Measurements from ENCODE around the gene TP73.

TP73 gene

DNA sequence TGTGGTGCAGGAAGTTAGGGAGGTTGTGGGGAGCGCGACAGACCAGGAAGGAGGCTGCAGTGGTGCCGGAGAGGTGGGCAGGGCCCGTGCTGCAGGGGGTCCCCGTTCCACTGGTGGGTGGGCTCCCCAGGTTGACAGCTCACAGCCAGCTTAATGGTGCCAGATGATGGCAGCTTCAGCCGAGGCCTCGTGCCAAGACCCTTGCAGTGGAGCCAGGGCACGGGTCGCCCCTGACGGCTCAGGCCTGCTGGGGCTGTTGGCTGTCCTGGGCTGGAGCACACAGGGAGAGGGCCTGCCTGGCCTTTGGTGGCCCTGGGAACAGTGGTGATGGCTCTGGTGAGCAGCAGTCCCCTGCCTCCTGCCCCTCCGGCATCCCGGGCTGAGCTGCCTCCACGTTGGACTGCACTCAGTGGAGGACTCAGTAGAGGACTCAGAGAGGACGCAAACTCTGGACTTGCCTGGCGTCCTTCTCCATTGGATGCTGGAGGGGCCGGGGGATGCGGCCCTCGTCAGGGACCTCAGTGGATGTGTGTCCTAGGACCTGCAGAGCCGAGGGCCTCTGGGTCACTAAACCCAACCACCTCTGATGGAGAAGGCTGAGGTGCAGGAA, 53.1 kb downstream of the TP73 start:
- DNase-seq, result no peak

DNA sequence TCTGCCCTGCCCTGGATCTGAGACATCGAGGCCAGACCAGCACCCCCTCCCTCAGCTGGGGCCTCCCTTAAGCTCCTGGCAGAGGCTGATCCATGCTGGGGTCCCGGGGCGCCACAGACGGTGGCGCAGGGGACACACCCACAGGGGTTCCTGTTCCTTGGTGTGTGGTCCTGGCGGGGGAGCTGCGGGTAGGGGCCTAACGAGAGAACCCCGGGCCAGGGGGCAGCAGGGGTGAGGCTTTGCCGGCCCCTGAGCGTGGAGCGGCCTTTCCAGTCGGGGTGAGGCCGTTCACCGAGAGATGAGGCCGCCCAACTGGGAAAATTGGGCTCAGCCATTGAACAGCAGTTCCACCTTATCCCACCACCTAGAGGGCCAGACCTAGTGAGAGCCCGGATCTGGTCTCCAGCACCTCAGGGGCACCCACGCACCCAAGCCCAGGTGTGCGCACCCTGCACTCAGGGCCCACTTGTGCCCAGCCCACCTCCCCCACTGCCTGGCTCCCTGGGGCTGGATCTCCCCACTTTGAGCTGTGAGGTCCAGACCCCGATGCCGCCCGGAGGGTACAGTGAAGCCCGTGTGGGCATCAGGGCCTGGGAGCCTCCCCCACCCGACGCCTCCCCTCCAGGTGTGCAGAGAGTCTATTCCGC, 54.5 kb downstream of the TP73 start:
- DNase-seq, result no peak

DNA sequence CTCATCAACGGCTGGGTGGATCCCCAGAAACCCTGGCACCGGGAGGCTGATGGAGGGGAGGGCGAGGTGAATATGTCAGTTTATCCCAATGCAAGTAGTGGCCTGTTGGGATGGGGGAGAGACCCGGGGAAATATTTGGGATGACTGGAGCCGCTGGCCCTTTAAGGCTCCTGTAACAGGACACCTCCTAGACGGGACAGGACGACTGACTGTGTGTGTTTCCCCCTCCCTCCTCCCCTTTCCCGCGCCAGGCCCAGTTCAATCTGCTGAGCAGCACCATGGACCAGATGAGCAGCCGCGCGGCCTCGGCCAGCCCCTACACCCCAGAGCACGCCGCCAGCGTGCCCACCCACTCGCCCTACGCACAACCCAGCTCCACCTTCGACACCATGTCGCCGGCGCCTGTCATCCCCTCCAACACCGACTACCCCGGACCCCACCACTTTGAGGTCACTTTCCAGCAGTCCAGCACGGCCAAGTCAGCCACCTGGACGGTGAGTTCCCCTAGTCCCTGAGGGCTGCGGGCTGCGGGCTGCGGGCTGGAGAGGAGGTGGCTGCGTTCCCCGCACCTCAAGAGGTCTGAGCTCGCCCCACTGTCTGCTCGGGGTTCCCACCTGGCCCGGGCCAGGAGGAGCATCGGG, 55.1 kb downstream of the TP73 start:
- no peak for DNase-seq

DNA sequence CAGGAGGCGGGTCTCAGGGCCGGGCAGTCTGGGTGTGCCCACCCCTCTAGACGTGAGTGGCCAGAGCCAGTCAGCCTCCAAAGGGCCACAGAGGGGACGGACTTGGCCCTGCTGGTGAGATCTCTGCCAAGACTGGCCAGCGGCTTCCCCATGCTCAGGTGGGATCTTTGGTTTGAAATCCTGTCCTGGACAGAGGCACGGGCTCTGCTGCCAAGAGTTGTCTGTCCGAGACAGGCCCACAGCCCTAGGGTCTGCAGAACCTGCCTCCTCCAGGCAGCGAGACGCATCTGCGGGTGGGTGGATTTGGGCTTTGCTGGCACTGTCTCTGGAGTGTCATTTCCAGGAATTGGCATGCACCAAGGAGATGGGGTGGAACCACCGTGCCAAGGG, 55.6 kb downstream of the TP73 start:
- no peak for DNase-seq

DNA sequence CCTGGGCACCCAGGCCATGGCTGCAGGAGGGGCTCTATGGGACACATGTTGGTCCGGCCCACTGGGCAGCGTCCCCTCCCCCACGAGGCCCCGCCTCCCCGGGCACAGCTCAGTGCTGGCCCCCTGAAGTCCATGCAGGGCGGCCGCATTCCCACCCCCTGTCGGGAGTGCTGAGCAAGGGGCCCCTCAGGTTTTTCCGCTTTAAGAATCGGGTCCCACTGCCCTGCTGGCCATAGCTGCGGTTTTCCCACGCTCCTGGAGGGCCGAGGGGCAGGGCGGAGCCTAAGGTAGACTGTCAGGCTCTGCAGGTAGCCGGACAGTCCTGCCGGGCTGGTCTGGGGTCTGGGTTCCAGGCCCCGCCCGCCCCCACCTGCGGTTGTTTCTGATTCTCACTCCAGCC, 56.5 kb downstream of the TP73 start:
- DNase-seq, result no peak

DNA sequence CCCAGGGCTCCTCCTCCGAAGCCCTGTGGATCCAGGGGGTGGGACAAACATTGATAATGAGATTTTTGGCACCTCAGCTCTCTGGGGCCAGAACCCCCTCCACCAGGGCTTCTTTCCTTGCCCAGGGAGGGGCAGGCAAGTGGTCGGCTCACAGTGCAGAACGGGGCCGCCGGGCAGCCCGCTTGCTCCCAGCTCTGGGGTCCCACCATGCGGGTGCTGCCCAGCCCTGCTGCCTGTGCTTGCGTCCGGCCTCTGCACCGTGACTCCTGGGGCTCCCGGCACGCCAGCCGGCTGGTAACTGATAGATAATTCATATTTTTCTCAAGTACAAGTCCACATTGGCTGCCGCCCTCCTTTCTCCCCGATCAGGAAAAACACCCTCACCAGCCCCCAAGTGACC, 57.9 kb downstream of the TP73 start:
- no peak for DNase-seq

DNA sequence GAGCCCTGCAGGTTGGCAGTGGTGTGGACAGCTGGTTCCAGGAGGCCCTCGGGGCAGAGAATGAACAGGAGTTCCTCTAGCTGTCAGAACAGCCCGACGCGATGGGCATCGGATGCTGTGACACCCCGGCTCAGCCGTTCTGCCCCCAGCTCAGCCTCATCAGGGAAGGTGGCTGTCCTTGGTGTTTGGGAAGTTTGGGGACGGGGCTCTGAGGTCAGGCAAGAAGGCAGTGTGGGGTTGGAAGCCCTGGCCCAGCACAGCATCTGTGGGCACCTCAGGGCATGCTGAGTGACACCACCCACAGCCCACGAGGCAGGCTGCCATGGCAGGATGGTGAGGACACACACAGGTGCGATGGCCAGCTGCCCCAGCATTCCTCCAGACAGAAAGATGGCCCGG, 59.1 kb downstream of the TP73 start:
- no peak for DNase-seq

DNA sequence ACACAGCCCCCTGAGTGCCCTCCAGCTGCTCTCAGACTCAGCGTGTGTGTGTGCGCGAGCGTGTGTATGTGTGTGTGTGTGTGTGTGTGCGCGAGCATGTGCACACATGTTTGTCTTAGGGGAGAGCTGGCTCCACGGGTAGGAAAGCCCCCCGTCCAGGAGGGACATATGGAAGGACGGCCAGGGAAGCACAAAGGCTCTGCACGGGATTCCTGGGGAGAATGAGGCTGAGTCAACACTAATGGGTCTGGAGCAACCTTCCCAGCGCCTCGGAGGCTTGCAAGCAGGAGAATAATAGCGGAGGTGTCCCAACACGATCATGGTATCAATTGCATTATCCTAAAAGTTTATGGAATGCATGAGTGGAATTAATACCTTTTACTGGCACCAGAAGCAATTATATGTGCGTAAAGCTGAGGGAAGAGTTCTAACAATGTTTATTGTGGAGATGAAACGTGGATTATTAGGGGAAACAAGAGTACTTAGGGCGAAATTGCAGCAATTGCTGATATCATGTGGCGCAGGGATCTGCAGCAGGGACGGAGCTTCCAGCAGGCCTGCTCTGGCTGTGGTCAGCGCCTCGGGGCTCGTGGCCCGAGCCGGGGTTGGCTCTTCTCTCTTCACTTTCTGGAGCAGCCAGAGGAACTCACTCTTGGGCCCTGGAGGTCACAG, 59.6 kb downstream of the TP73 start:
- peak in 1 of 58 donors; percentile 7 for DNase-seq

DNA sequence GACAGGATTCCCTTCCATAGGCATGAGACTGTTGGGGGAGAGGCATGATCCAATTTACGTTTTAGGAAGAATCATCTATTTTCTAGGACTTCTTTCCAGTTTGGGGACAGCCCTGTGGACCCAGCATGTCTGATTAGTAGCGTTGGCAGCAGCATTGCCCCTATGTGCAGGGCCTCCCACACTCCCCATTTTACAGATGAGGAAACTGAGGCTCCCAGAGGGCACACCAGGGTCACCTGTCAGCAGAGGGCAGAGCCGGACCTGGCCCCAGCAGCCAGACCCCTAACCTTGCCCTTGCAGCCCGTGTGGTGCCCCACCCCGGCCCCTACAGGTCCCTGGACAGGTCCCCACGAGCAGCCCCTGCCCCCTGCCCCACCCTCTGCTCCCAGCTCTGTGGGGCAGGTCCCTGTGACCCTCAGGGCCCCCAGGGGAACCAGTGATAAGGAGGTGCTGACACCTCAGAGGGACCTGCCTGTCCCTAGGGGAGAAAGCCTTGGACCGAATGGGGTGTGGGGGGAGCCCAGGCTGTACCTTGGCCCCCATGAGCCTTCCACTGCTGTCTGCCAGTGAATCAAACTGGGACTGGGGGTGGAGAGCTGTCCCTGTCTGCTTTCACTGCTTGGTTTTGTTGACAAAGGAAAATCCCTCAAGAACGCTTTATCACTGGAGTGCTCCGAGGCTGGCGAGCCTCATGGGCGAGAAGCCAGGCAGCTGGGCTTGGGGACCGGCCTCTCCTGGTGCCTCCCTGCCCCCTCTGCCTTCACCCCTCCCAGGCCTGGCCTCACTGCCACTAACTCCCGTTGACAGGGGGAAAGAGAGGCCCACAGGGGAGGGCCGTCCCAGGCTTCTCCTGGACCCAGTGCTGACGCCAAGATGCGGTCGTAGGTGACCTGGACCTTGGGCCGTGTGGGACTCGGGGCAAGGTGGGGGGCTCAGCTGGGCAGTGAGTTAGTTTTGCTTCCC, 60.5 kb downstream of the TP73 start:
- DNase-seq, result peak in 54 of 58 donors; percentile 21 to 89 (median 70)

DNA sequence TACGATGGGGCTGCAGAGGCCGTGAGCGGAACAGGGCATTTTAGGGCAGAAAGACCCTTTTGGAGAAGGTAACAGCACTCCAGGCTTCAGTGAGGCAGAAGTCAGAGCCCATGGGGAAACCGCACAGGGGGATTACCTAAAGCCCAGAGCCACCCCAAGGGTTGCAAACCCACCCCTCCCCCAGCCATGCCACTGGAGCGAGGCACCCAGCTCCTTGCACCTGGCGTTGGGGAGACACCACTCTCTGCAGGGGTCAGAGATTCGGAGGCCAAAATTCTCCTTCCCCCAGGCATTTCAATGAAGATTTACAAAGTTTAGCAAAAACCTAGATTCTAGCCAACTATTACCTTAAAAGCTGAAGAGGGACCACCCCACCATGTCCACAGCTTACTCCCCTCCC, 61.5 kb downstream of the TP73 start:
- peak in 1 of 58 donors; percentile 62 for DNase-seq

DNA sequence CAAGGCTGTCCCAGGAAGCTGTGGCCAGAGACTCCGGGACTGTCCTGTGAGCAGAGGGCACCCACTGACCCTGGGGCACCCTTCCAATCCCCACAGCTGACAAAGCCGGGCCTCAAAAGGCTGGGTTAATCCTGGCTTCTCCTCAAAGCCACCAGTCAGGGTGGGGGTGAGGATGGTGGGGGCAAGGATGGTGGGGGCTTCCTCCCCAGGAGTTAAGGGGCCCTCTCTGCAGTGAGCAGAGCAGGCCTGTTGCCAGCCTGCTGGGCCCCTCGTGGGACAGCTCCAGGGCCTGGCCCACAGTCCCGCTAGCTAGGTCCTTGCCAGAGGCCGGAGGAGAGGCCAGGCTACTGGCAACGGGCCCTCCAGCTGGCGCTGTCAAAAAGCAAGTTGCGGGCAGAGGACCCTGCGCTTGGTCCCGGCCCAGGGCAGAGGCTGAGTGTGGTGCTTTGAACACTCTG, 62.0 kb downstream of the TP73 start:
- peak in 56 of 58 donors; percentile 31 to 94 (median 82) for DNase-seq

DNA sequence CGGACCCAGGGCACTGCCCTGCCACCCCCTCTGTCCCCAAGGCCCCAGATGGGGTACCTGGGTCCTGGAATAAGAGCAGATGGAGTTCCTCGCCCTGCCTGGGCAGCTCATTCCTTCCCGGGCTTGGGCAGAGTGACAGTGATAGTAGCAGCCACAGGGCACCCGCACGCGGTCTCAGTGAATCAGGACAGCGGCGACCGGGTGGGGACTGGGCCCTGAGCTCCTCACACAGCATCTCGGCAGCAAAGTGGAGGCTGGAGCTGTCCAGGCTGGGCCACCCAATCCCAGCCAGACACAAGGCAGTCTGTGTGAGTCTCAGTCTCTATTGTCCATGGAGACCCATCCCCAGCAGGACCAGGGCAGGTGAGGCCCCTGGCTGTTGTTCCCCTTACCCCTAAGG, 62.5 kb downstream of the TP73 start:
- DNase-seq, result peak in 9 of 58 donors; percentile 14 to 69 (median 48)

DNA sequence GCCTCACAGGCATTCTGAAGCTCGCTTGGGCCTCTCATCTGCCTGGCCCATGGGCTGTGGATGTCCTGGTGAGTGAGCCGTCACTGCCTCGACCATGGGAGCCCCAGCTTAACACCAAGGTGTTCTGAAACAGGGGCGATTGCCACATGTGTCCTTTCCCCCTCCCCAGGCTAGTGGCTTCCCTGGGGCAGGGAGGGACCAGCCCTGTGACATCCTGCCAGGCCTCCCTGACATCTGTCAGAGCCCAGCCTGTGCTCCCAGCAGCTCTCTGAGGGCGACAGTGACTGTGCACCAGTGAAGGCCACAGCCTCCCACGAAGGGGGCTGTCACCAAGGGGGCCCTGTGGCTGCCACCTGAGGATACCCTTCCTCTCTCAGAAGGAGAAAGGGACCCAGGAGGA, 64.0 kb downstream of the TP73 start:
- DNase-seq, result peak in 2 of 58 donors; percentile 14 to 15

DNA sequence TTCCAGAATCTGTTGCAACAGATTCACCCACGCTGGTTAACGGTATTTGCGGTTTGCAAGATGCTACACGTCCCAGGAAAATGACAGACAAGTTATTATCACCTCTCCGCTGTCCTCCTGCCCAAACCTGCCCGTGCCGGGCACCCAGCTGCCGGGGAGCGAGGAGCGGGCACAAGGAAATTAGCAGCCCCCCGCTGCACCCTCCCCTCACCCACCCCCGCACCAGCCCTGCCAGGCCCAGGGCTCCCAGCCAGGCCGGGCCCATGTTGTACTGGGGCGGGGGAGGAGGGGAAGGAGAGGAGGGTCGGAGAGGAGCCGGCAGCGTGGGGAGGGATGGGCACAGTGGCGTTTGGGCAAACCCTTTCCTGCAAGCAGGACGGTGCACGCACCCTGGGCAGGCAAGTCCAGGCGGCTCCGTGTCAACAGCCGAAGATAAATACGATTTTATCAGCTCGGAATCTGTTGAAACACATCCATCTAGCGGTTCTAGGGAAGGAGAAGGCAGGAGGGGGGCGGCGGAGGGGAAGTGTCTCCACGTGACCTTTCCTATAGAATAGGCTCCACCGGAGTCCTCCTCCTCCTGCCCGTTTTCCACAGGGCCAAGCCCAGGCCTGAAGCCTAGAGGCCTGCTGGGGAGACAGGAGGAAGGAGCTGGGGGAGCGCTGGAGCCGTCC, 64.9 kb downstream of the TP73 start:
- peak in 4 of 58 donors; percentile 10 to 17 (median 16) for DNase-seq

DNA sequence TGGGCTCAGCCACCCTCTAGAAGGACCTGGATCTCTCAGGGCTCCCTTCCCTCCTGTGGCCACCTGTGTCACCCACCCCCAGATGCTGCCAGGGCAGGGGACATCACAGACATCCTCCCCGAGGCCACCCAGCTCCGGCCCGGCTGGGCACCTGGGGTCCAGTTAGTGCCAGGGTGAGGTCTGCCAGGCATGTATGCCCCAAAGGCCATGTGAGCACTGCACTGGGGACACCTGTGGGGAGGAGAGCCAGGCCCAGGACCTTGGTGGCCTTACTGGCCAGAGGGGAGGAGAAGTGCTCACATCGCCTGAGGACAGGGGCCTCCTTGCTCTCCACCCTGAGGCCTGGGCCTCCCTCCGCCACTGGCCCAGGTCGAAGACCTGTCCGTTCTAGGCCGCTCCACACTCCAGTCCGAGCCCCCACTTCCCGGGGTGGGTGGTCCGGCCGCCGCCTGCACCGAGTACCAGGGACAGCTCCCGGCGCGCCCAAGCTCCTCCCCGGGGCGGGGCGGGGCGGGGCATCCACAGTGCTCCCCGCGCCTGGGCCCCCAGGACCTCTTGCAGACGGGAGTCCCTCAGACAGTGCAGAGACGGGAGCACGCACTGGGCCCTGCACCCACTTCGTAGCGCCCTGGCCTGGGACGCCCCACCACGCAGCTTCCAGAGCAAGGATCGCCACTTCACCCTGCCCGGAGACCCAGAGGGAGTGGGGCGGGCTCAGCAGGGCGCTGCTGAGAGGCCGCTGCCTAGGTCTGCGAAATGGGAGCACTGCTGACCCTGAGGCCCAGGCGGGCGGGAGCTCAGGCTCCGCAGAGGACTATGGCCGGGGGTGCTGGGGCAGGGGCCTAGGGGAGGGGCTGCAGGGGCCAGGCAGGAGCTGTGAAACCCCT, 65.6 kb downstream of the TP73 start:
- no peak for DNase-seq

DNA sequence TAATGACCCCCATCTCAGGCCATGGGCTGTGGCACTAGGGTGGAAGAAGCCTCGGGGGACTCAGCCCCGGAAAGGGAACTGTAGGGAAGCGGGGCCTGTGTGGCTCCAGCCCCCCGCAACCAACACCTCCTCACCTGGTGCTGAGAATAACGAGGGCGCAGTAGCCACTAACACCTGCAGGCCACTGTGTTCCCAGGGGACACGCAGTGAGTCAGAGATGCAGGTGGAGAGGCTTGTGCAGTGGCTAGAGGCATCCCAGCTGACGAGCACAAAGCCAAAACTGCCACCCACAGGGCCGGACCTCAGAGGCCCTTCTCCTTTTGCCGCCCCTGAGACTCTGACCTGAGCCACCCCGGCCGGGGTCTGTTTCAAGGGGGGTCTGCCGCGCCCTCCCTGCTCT, 66.4 kb downstream of the TP73 start:
- DNase-seq, result no peak

DNA sequence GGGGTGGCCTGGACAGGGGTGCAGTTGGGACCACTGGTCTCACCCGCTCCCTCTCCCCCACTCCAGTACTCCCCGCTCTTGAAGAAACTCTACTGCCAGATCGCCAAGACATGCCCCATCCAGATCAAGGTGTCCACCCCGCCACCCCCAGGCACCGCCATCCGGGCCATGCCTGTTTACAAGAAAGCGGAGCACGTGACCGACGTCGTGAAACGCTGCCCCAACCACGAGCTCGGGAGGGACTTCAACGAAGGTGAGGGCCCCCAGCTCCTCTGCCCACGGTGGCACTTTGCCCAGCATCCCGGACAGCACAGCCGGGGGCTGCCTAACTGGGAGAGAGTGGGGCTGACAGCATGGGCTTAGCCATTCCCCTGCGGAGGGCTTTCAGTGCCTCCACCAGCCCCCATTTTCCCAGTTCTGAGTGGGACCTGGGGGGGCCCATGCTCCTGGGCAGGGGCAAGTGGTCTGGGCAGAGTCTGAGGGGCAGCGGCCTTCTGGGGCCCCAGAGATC, 69.7 kb downstream of the TP73 start:
- no peak for DNase-seq

DNA sequence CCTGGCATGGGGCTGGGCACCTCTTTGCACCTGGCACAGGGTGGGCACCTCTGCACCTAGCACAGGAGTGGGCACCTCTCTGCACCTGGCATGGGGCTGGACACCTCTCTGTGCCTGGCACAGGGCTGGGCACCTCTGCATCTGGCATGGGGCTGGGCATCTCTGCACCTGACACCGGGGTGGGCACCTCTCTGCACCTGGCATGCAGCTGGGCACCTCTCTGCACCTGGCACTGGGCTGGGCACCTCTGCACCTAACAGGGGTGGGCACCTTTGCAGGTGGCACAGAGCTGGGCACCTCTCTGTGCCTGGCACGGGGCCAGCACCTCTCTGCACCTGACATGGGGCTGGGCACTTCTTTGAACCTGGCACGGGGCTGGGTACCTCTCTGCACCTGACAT, 70.5 kb downstream of the TP73 start:
- no peak for DNase-seq

DNA sequence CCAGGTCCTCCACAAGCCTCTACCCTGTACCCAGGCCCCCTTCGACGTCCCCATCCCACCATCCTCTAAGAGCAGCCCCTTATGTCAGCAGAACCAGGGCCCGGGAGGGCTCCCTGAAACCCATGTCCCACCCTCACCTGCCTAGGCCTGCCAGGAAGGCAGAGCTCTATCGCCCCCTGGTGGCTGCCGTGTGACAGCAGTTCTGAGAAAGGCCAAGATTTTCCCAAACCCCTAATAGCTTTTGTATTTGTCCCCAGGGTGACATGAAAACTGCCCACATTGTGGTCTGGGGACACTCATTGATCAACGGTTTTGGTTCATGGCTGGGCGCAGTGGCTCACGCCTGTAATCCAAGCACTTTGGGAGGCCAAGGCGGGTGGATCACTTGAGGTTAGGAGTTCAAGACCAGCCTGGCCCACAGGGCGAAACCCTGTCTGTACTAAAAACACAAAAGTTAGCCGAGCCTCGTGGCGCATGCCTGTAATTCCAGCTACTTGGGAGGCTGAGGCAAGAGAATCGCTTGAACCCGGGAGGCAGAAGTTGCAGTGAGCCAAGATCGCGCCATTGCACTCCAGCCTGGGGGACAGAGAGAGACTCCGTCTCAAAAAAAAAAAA, 72.2 kb downstream of the TP73 start:
- peak in 48 of 58 donors; percentile 9 to 83 (median 50) for DNase-seq

Data from anterior cingulate cortex (tissue), 58 donors.